GM21529 (cell line): ENCODE data around the gene RNF111.
"Not testable (repeated sequence)": the region's sequence is repeated elsewhere in the genome, so short reads cannot be mapped to it uniquely, and the experiment has no call there.

ENCODE experiments used
- ATAC-seq: cut with Tn5 transposase; IDR thresholded peaks from one replicate; pipeline ENCODE4 v1.9.1; 2021; ENCODE audit not compliant: unreplicated experiment

The RNF111 gene

GRCh38 chr15:59052915-59053407, 65.5 kb downstream of the RNF111 start:
- no peak for ATAC-seq

- no peak for ATAC-seq
Observed at GRCh38 chr15:59053482-59053881, 66.0 kb downstream of the RNF111 start.

- no peak for ATAC-seq
Observed at GRCh38 chr15:59059076-59059597, 71.7 kb downstream of the RNF111 start.

- ATAC-seq = no peak
Observed at GRCh38 chr15:59060348-59060747, 72.9 kb downstream of the RNF111 start.

GRCh38 chr15:59063042-59063441, 75.6 kb downstream of the RNF111 start:
- ATAC-seq = no peak

GRCh38 chr15:59069430-59069829, 82.0 kb downstream of the RNF111 start:
- no peak for ATAC-seq

GRCh38 chr15:59074607-59075006, 87.1 kb downstream of the RNF111 start:
- no peak for ATAC-seq

- ATAC-seq = no peak
Observed at GRCh38 chr15:59087731-59088130, 100.3 kb downstream of the RNF111 start.

- no peak for ATAC-seq
Observed at GRCh38 chr15:59094077-59094476, 106.6 kb downstream of the RNF111 start.

GRCh38 chr15:59096429-59096828, 109.0 kb downstream of the RNF111 start:
- ATAC-seq = no peak

- ATAC-seq = no peak
Observed at GRCh38 chr15:59099162-59099685, 111.8 kb downstream of the RNF111 start.

- no peak for ATAC-seq
Observed at GRCh38 chr15:59104602-59104911, 117.1 kb downstream of the RNF111 start.

GRCh38 chr15:59104912-59105732, 117.7 kb downstream of the RNF111 start, which contains the start of gene CCNB2:
CCNB2 (plus strand) TSS chr15:59105146; CDS start chr15:59105269, 123 bp downstream.
- ATAC-seq = peak; percentile 97

GRCh38 chr15:59105854-59106253, 118.4 kb downstream of the RNF111 start:
- ATAC-seq = no peak

- no peak for ATAC-seq
Observed at GRCh38 chr15:59111251-59111650, 123.8 kb downstream of the RNF111 start.

- ATAC-seq = no peak
Observed at GRCh38 chr15:59115047-59115446, 127.6 kb downstream of the RNF111 start.

GRCh38 chr15:59116141-59116540, 128.7 kb downstream of the RNF111 start:
- ATAC-seq = no peak

GRCh38 chr15:59116771-59117170, 129.3 kb downstream of the RNF111 start:
- no peak for ATAC-seq

- no peak for ATAC-seq
Observed at GRCh38 chr15:59119625-59120024, 132.2 kb downstream of the RNF111 start.

GRCh38 chr15:59120937-59121336, 133.5 kb downstream of the RNF111 start:
- ATAC-seq = no peak

- ATAC-seq = no peak
Observed at GRCh38 chr15:59124261-59124660, 136.8 kb downstream of the RNF111 start.

- not testable (repeated sequence) for ATAC-seq
Observed at GRCh38 chr15:59125683-59126082, 138.2 kb downstream of the RNF111 start.
